Measurements from ENCODE around the gene ZNF384.
A peak's percentile ranks its signal among the peaks of the same experiment; 100 is the strongest.

Gene ZNF384

DNA sequence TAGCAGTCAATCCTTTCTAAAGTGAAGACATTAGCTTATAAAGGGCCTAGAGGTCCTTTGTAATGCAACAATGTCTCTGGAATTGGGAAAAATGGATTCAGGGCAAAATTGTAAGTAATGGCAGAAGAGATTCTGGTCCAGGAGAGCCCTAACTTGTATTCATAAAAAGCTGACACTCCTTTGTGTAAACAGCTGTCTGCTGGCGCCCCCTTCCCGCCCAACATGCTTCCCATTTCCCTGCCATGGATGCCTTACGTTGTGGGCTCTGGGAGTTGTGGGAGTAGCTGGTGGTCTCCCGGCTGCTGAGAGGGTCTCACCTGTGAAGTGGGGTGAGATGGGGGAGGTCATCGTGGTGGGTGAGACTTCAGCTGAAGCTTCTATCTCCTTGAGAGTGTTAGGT lies 44.3 kb downstream of the ZNF384 start:
- peak overlapping the region; percentile 46 for H3K4me3 ChIP-seq (ENCODE audit: low read depth, low read length)
- no peak for DNase-seq (ENCODE audit: low read depth)
- TF ChIP-seq, protein P1, sequence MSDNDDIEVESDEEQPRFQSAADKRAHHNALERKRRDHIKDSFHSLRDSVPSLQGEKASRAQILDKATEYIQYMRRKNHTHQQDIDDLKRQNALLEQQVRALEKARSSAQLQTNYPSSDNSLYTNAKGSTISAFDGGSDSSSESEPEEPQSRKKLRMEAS (IDR thresholded peaks at IDR 0.05; ENCODE audit: low read depth, low read length) = no peak

- DNase-seq (ENCODE audit: low read depth) = peak; percentile 80
- TF ChIP-seq, protein P1 (IDR thresholded peaks at IDR 0.05; ENCODE audit: low read depth, low read length) = no peak
- TF ChIP-seq POLR2A (IDR thresholded peaks at IDR 0.05; ENCODE audit: extremely low read depth, insufficient read length) = peak; percentile 29
- peak overlapping the region; percentile 46 for H3K4me3 ChIP-seq (ENCODE audit: low read depth, low read length)
Observed at GRCh38 chr12:6644257-6644596, 44.9 kb downstream of the ZNF384 start.

GRCh38 chr12:6643569-6644256 lies 45.5 kb downstream of the ZNF384 start:
- DNase-seq (ENCODE audit: low read depth) = peak; percentile 71
- H3K4me3 ChIP-seq (ENCODE audit: low read depth, low read length) = peak overlapping the region; percentile 46
- TF ChIP-seq, protein P1 (IDR thresholded peaks at IDR 0.05; ENCODE audit: low read depth, low read length) = peak; percentile 59
- TF ChIP-seq CTCF (IDR thresholded peaks at IDR 0.05; ENCODE audit: low read depth, low read length) (no peak), POLR2A (IDR thresholded peaks at IDR 0.05; ENCODE audit: extremely low read depth, insufficient read length) (no peak), MYC (IDR thresholded peaks at IDR 0.05; ENCODE audit: low read depth, low read length) (peak; percentile 33; the same call in 1 of the 2 replicates)

- TF ChIP-seq CTCF (IDR thresholded peaks at IDR 0.05; ENCODE audit: low read depth, low read length) (no peak), POLR2A (IDR thresholded peaks at IDR 0.05; ENCODE audit: extremely low read depth, insufficient read length) (no peak)
- DNase-seq (ENCODE audit: low read depth) = no peak
- H3K4me3 ChIP-seq (ENCODE audit: low read depth, low read length) = no peak overlapping the region
Observed at GRCh38 chr12:6641131-6641530, 48.0 kb downstream of the ZNF384 start.

GRCh38 chr12:6640497-6640896 lies 48.7 kb downstream of the ZNF384 start:
- TF ChIP-seq POLR2A (IDR thresholded peaks at IDR 0.05; ENCODE audit: extremely low read depth, insufficient read length) = no peak
- no peak for TF ChIP-seq CTCF (IDR thresholded peaks at IDR 0.05; ENCODE audit: low read depth, low read length)
- TF ChIP-seq, protein P1 (IDR thresholded peaks at IDR 0.05; ENCODE audit: low read depth, low read length) = no peak
- TF ChIP-seq MYC (IDR thresholded peaks at IDR 0.05; ENCODE audit: low read depth, low read length) = no peak
- DNase-seq (ENCODE audit: low read depth) = no peak
- no peak overlapping the region for H3K4me3 ChIP-seq (ENCODE audit: low read depth, low read length)

GRCh38 chr12:6639151-6639801 lies 49.9 kb downstream of the ZNF384 start:
- no peak for DNase-seq (ENCODE audit: low read depth)
- H3K4me3 ChIP-seq (ENCODE audit: low read depth, low read length) = no peak overlapping the region
- TF ChIP-seq, protein P1 (IDR thresholded peaks at IDR 0.05; ENCODE audit: low read depth, low read length) = 0 out of 2 replicates have a peak, but pooled peaks have one; percentile 20
- no peak for TF ChIP-seq CTCF (IDR thresholded peaks at IDR 0.05; ENCODE audit: low read depth, low read length)
- TF ChIP-seq MYC (IDR thresholded peaks at IDR 0.05; ENCODE audit: low read depth, low read length) = no peak
